ENCODE results near the gene PTPN11.
A peak's percentile ranks its signal among the peaks of the same experiment; 100 is the strongest.

The PTPN11 gene

DNA sequence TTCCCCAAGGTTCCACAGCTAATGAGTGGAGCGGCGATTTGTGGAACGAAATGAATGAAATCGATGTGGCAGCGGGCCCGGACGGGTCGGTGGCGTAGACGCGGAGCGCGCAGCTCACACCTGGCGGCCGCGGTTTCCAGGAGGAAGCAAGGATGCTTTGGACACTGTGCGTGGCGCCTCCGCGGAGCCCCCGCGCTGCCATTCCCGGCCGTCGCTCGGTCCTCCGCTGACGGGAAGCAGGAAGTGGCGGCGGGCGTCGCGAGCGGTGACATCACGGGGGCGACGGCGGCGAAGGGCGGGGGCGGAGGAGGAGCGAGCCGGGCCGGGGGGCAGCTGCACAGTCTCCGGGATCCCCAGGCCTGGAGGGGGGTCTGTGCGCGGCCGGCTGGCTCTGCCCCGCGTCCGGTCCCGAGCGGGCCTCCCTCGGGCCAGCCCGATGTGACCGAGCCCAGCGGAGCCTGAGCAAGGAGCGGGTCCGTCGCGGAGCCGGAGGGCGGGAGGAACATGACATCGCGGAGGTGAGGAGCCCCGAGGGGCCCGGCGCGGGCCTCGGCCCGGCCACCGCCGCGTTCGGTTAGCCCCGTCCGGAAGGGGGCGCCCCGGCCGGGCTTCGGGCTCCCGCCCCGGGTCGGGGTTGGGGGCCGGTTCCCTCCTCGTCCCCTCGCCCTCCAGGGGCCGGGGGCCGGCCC is at the start of gene PTPN11:
Gene PTPN11 (plus strand): TSS at position 340 of the 689 bp plus-strand sequence. CDS start 165 bp downstream, at position 505.
- TF ChIP-seq, protein P1, sequence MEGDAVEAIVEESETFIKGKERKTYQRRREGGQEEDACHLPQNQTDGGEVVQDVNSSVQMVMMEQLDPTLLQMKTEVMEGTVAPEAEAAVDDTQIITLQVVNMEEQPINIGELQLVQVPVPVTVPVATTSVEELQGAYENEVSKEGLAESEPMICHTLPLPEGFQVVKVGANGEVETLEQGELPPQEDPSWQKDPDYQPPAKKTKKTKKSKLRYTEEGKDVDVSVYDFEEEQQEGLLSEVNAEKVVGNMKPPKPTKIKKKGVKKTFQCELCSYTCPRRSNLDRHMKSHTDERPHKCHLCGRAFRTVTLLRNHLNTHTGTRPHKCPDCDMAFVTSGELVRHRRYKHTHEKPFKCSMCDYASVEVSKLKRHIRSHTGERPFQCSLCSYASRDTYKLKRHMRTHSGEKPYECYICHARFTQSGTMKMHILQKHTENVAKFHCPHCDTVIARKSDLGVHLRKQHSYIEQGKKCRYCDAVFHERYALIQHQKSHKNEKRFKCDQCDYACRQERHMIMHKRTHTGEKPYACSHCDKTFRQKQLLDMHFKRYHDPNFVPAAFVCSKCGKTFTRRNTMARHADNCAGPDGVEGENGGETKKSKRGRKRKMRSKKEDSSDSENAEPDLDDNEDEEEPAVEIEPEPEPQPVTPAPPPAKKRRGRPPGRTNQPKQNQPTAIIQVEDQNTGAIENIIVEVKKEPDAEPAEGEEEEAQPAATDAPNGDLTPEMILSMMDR (IDR thresholded peaks at IDR 0.05; ENCODE audit: extremely low read depth, missing control alignments), result peak; percentile 13
- peak; percentile 91 for DNase-seq (ENCODE audit: low spot score)

DNA sequence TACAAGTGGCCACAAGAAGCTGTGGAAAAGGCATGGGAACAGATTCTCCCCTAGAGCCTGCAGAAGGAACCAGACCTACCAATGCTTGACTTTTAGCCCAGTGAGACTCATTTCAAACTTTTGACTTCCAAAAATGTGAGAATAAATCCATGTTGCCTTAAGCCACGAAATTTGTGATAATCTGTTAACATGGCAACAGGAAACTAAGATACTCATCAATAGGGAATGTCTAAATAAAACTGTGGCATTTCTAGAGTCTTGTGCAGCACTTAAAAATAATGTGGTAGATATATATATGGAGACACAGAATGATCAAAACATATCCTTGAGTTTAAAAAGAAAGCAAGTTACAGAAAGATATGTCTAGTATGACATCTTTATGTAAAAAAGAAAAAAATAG is 48.5 kb upstream of the PTPN11 start:
- DNase-seq (ENCODE audit: low spot score), result no peak
- TF ChIP-seq, protein P1 (IDR thresholded peaks at IDR 0.05; ENCODE audit: extremely low read depth, missing control alignments), result no peak

- TF ChIP-seq, protein P1 (IDR thresholded peaks at IDR 0.05; ENCODE audit: extremely low read depth, missing control alignments), result no peak
- no peak for DNase-seq (ENCODE audit: low spot score)
These were observed 47.8 kb upstream of the PTPN11 start for GRCh38 chr12:112370868-112371510.

DNA sequence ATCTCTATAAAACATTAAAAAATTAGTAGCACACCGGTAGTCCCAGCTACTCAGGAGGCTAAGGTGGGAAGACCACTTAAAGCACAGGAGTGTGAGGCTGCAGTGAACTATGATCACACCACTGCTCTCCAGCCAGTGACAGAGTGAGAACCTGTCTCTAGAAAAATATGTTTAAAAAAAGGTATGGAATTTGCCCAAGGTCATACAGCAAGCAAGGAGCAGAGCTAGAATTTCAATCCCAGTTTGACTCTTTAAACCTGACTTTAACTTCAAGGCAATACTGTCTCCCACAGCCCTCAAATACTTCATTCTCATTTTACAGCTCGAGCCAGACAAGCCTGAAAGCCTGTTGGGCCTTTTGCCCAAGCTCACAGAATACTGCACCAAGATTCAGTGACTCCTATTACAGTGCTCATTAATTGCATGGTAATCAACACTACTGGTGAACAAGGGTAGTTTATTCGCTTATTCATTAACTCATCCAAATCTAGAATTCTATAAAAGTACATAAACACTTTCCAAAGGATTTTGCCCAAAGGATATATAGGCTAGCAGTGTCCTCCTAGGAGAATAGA is 44.5 kb upstream of the PTPN11 start:
- no peak for DNase-seq (ENCODE audit: low spot score)
- TF ChIP-seq, protein P1 (IDR thresholded peaks at IDR 0.05; ENCODE audit: extremely low read depth, missing control alignments), result no peak

- DNase-seq (ENCODE audit: low spot score), result no peak
These were observed 43.6 kb upstream of the PTPN11 start for GRCh38 chr12:112375105-112375504.

DNA sequence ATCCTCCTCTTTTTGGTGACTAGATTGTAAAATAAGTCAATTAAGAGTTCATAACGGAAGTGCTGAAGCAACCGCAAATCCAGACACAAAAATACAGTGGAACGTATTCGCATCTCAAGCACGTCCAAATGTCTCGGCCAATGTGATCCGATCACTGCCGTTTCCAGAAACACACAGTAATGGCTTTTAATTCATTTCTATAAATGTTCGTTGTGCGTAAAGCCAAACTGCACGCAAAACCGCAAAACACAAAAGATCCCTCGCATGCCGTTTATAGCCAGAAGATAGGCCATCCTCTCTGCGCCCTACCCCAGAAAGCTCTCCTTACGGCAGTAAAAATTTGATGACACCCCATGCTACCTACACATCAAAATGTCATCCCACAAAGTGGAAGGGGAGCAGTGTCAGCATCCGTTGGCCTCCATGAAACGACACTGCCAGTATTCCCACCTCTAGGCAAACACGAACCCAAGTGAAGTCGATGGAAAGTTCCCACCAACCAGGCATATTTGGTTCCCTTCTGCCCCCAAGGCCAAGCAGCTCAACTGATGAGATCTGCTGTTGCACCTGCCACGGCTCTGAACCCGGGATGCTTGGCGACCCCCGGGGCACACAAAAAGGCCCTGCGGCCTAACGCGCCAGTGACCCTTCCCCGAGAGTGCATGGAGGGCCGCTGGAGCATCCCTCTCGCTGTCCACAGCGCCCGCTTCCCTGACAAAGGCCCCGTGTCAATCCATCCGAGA is 37.9 kb upstream of the PTPN11 start:
- peak; percentile 30 for DNase-seq (ENCODE audit: low spot score)
- TF ChIP-seq, protein P1 (IDR thresholded peaks at IDR 0.05; ENCODE audit: extremely low read depth, missing control alignments), result no peak

More at GRCh38 chr12:112375105-112375504, 43.6 kb upstream of the PTPN11 start:
- TF ChIP-seq, protein P1 (IDR thresholded peaks at IDR 0.05; ENCODE audit: extremely low read depth, missing control alignments), result no peak

All from GM20000 (cell line).